NOMO-1 (cell line): ENCODE measurements around the gene CUL1.
A peak's percentile ranks its signal among the peaks of the same experiment; 100 is the strongest.
"Not testable (repeated sequence)": the region's sequence is repeated elsewhere in the genome, so short reads cannot be mapped to it uniquely, and the experiment has no call there.

ENCODE experiments used
- DNase-seq, 2 experiments: peaks; one replicate each; lab custom pipeline; 2025; ENCODE audit not compliant: unreplicated experiment in 2 of 2; lab: John Stamatoyannopoulos, UW

The CUL1 gene

GRCh38 chr7:148696787-148697186, 1.9 kb upstream of the CUL1 start:
- no peak for DNase-seq

DNA sequence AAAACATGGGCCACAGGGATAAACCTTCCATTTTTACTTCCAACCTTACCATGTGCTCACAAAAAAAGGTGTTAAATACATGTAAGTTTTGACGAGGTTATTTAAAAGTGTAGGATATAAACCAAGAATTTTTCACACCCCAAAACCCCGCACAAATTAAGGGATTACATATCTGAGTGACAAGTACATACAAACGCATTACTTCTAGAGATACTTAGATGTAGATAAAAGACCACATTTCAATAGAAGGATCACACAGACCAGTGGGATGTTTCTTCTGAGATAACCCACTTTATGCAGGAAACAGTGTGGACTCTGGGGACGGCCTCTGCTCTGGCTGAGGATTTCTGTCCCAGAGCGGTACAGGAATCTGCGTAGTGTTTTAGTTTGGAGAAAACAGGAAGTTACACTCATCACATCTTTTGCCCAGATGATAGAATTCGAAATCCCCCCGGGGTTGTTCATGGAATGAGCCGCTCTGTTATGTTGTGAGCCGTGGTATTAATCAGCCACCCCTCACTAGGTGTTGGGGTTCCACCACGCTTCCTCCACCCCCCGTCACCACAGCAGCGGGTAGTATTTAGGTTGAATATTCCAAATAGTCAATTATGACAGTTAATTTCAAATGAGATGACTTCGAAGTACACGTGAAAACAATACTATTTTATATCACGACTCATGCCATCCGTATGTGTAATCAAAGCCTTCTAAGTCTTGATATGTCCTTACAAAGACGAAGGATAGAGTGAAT, 1.3 kb upstream of the CUL1 start:
- DNase-seq: no peak

GRCh38 chr7:148698007-148698396, 701 bp upstream of the CUL1 start:
- DNase-seq: no peak

GRCh38 chr7:148699024-148699781, 500 bp downstream of the CUL1 start:
- DNase-seq: no peak

DNA sequence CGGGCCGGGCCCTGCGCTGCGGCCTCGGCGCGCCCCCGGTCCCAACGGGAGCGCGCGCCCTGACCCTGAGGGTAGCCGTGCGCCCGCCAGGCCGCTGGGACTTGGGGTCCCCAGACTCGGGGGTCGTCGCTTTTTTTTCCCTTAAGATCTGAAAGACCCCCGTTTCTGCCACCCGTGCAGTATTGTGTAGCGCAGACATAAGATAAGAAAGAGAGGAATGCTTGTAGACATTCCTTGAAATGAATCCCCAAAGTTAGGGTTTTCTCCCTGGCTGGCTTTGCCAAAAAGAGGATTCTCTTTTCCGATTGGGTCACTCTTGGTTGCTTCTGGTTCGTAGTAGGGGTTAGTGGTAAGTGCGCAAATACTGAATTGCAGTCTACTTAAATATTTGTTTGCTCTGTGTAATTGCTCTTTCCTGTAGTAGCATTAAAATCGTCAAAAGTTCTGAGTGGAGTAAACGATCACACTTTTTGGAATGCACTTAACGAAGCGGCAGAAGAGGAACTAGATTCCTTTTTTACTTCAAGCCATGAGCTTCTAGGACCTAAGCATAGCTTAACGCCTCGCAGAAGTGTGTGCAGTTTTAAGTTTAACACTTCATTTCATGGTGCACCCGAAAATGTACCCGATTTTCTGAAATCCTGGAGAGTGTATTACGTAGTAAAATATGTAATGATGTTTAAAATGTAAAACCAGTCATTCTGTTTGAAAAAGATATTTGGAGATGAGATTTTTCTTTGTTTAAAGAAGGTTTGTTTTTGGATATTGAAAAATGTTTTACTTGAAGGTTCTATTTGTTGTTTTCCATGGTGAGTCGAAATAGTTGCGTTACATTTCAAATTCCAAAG, 1.3 kb downstream of the CUL1 start:
- DNase-seq: peak in 1 of 2 experiments; percentile 14

- no peak for DNase-seq
Observed at GRCh38 chr7:148700661-148701064, 2.0 kb downstream of the CUL1 start.

DNA sequence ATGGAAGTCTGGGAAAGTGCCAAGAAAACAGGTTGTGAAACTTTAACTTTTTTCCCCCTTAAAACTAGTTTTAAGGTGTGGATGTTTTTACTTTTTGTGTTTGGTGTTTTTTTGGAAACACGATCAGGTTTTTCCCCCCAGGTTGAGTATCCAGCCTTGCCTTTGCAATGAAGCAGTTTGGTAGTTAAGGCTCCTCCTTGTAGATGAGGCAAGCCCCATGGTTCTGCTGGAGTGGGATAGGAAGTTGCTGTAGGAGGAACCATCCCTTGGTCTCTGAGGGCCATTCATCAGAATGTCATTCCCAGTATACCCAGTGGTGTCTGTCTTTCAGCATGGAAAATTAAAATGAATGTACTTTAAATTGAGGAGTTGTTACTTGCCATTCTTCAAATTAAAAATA, 2.7 kb downstream of the CUL1 start:
- no peak for DNase-seq

GRCh38 chr7:148702876-148703670, 4.4 kb downstream of the CUL1 start:
- DNase-seq: no peak

DNA sequence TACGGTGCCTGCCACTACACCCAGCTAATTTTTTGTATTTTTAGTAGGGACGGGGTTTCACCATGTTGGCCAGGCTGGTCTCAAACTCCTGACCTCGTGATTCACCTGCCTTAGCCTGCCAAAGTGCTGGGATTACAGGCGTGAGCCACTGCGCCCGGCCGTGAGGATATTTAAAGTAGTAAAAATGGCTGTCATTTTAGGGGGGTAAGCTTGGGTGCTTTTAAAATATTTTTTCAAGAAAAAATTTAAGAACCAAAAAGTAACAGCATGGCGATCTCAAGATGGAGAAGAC, 4.9 kb downstream of the CUL1 start:
- DNase-seq: not testable (repeated sequence)

- no peak for DNase-seq
Observed at GRCh38 chr7:148704189-148704588, 5.5 kb downstream of the CUL1 start.

DNA sequence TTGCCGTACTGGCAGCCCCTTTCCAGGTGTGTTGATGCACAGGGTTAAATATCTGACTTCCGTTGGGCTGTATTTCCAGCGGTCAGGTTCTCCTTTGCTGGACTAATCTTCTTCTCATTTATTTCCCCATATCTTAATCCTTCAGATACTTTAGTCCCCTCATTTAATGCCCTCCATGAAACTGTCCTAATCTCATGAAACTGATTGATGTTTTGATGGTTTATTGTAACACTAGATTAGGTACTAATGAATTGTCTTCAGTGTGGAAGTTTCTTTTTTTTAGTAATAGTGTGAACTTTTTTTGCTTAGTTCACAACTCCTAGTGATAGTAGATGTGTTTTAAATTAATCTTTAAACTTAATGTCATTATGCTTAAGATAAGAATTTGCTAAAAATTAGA, 6.3 kb downstream of the CUL1 start:
- DNase-seq: no peak

- no peak for DNase-seq
Observed at GRCh38 chr7:148706368-148706767, 7.7 kb downstream of the CUL1 start.

DNA sequence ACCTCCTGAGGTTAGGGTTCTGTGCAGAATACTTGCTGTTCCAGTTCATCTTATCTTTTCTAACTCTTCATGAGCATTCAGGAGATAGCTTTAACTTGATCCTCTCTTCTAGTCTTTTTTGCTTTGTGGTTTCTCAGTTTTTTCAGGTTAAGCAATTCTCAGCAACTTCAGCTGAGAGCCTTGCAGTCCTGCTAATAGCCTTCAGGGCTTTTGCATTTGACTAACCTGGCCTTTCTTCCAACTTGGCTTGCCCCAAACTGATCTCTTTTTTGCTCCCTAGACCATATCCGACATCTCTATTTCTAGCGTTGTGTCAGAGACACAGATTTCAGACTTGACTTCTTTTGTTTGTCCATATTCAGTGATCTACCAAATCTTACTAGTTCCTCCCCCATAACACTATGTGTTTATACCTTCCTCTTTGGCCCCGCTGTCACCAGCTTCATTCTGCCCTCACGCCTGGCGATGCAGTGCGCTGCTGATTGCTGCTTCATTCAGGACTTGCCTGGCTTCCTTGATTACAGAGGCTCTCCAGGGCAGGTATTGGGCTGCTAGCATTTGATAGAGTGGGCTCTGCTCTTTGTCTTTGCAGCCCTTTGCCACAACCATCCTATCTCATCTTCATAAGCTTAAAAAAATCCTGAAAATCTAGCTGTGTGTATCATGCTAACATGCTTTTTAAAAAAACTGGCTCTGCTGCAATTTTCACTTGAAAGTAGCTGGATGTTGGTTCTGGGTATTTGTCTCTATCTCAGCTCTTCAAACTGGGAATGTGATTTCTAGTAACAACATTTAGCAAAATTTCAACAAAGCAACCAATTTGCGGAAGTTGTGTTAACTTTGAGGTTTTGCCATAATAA, 9.6 kb downstream of the CUL1 start:
- peak; percentile 9 to 34 for DNase-seq

- no peak for DNase-seq
Observed at GRCh38 chr7:148709014-148709413, 10.3 kb downstream of the CUL1 start.

DNA sequence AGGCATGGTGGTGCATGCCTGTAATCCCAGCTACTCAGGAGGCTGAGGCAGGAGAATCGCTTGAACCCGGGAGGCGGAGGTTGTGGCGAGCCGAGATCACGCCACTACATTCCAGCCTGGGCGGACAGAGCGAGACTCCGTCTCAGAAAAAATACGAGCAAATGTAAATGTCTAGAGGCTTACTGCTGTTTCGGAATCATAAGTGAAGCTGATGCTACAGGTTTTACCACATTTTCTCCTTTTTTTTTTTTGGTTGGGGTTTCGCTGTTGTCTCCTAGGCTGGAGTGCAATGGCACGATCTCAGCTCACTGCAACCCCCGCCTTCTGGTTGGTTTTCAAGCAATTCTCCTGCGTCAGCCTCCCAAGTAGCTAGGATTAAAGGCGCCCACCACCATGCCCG, 11.7 kb downstream of the CUL1 start:
- not testable (repeated sequence) for DNase-seq

- DNase-seq: peak in 1 of 2 experiments; percentile 25
Observed at GRCh38 chr7:148711191-148712102, 12.7 kb downstream of the CUL1 start.

- DNase-seq: peak in 1 of 2 experiments; percentile 2
Observed at GRCh38 chr7:148712678-148713329, 14.1 kb downstream of the CUL1 start.

DNA sequence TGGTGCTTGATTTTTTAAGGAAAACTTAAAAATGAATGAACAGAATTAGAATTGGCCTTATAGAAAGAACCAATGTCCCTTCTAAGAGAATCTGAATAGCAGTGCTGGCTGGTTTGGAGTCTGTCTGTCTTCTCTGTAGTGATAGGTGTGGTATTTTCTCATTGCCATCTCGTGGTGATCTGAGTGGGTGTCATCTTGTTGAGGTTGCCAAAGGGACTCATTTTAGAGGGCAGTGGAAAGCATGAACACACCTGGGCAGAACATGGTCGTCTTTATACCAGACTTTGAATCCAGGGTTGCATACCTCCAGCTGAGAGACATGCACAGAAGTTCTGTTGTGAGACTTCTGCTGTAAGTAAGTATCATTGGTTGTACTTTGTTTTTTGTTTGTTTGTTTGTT, 15.8 kb downstream of the CUL1 start:
- no peak for DNase-seq
